HepG2 (cell line): Measurements from ENCODE around the gene CMIP. TPM values are rescaled to one million over a fixed set of nuclear protein-coding genes. Genes with fewer than 3 reads are reported as not detected.

Experiments
- HMG20A ChIP-seq: IDR thresholded peaks from 2 replicates; pipeline ENCODE4 v1.6.1; 2016; ENCODE audit warnings: borderline replicate concordance
- ISX ChIP-seq: sonication (generic); formaldehyde crosslinking; conservative IDR thresholded peaks from 2 replicates; pipeline ENCODE4 v1.5.0; 2020; ENCODE audit warnings: missing genetic modification reagents
- NONO ChIP-seq, 2 experiments: fragments of 450-650 bp in 1 of 2; sonication (generic) in 1 of 2; formaldehyde crosslinking in 1 of 2; IDR thresholded peaks in 1 of 2; conservative IDR thresholded peaks in 1 of 2; 2 replicates each; pipeline versions ENCODE4 v1.6.1 to v1.8.0; 2017 to 2022; ENCODE audit warnings: mild to moderate bottlenecking in 1 of 2, missing genetic modification reagents in 1 of 2, moderate library complexity in 1 of 2
- NR2F1 ChIP-seq, 2 experiments: fragments of 450-650 bp in 1 of 2; formaldehyde crosslinking in 1 of 2; IDR thresholded peaks; 2 replicates each; pipeline versions ENCODE4 v1.5.0 to v1.6.1; 2016 to 2020; ENCODE audit warnings: mild to moderate bottlenecking in 1 of 2, missing compliant biosample characterization in 1 of 2, missing genetic modification reagents in 1 of 2, moderate library complexity in 1 of 2
- NR3C1 ChIP-seq: sonication (generic); formaldehyde crosslinking; IDR thresholded peaks from 2 replicates; pipeline ENCODE4 v1.4.0; 2020; ENCODE audit warnings: missing genetic modification reagents
- POLR2G ChIP-seq: fragments of 200-400 bp; formaldehyde crosslinking; IDR thresholded peaks from 2 replicates; pipeline ENCODE4 v1.6.1; 2018; ENCODE audit warnings: mild to moderate bottlenecking, low read depth, low read length, moderate library complexity
- RXRB ChIP-seq: IDR thresholded peaks from 2 replicates; pipeline ENCODE4 v1.6.1; 2016; ENCODE audit warnings: borderline replicate concordance, missing genetic modification reagents, missing compliant biosample characterization
- SCMH1 ChIP-seq: sonication (generic); formaldehyde crosslinking; IDR thresholded peaks from 2 replicates; pipeline ENCODE4 v1.9.0; 2021; ENCODE audit warnings: missing genetic modification reagents, mild to moderate bottlenecking, borderline replicate concordance
- SIN3B ChIP-seq: fragments of 150-350 bp; IDR thresholded peaks from 2 replicates; pipeline ENCODE4 v1.6.1; 2014; ENCODE audit warnings: low read length
- TARDBP ChIP-seq: sonication (generic); formaldehyde crosslinking; IDR thresholded peaks from 2 replicates; pipeline ENCODE4 v1.8.0; 2022; ENCODE audit warnings: mild to moderate bottlenecking, missing genetic modification reagents
- TEAD3 ChIP-seq: optimal IDR thresholded peaks from 2 replicates; pipeline ENCODE3; 2016; ENCODE audit warnings: borderline replicate concordance
- YEATS4 ChIP-seq: sonication (generic); formaldehyde crosslinking; IDR thresholded peaks from 2 replicates; pipeline ENCODE4 v1.4.0; 2020; ENCODE audit warnings: missing genetic modification reagents, borderline replicate concordance
- ZFX ChIP-seq: sonication (generic); formaldehyde crosslinking; IDR thresholded peaks from 2 replicates; pipeline ENCODE4 v1.4.0; 2020; ENCODE audit warnings: mild to moderate bottlenecking, low read depth, missing genetic modification reagents, moderate library complexity
- ZNF17 ChIP-seq: sonication (generic); formaldehyde crosslinking; IDR thresholded peaks from 2 replicates; pipeline ENCODE4 v1.5.0; 2020; ENCODE audit warnings: mild to moderate bottlenecking, missing genetic modification reagents
- polyA plus RNA-seq, 8 experiments: library from polyadenylated mRNA; depleted of rRNA in 3 of 8; stranded (reverse) in 7 of 8; unstranded in 1 of 8; fragments of >200 nt; fragmentation: Illumina TruSeq in 4 of 8; extraction: Trizol in 4 of 8; gene quantifications; 2 replicates each; pipeline versions ENCODE4 v1.2.1 to v1.2.3, GENCODE V29; 2011 to 2016; ENCODE audit warnings: low read depth in 4 of 8, missing spikeins in 1 of 8, mixed read lengths in 1 of 8; ENCODE audit not compliant: insufficient read depth in 1 of 8
- total RNA-seq, 5 experiments: library from RNA; depleted of rRNA; stranded (reverse); fragments of >200 nt; fragmentation: Illumina TruSeq; extraction: Trizol; gene quantifications; 2 replicates each; pipeline ENCODE4 v1.2.3, GENCODE V29; 2016; ENCODE audit warnings: low read depth in 1 of 5
- TF ChIP-seq, protein P1 (sequence below): sonication (generic); formaldehyde crosslinking; IDR thresholded peaks from 2 replicates; pipeline ENCODE4 v1.4.0; 2020; ENCODE audit warnings: missing genetic modification reagents, mild to moderate bottlenecking, borderline replicate concordance
- TF ChIP-seq, protein P2 (sequence below): sonication (generic); formaldehyde crosslinking; conservative IDR thresholded peaks from 2 replicates; pipeline ENCODE4 v1.4.0; 2020; ENCODE audit warnings: missing genetic modification reagents
- TF ChIP-seq, protein P3 (sequence below): sonication (generic); formaldehyde crosslinking; IDR thresholded peaks from 2 replicates; pipeline ENCODE4 v1.5.1; 2020; ENCODE audit warnings: mild to moderate bottlenecking, missing genetic modification reagents, borderline replicate concordance
- TF ChIP-seq, protein P4 (sequence below): sonication (generic); formaldehyde crosslinking; conservative IDR thresholded peaks from 2 replicates; pipeline ENCODE4 v1.5.0; 2020; ENCODE audit warnings: missing genetic modification reagents

The CMIP gene
- total and polyA plus RNA-seq, 2 of the 13 experiments (the other 11 are each of a cell fraction or from before 2014, with no cell fraction given), result 10.9 to 18.1 TPM

DNA sequence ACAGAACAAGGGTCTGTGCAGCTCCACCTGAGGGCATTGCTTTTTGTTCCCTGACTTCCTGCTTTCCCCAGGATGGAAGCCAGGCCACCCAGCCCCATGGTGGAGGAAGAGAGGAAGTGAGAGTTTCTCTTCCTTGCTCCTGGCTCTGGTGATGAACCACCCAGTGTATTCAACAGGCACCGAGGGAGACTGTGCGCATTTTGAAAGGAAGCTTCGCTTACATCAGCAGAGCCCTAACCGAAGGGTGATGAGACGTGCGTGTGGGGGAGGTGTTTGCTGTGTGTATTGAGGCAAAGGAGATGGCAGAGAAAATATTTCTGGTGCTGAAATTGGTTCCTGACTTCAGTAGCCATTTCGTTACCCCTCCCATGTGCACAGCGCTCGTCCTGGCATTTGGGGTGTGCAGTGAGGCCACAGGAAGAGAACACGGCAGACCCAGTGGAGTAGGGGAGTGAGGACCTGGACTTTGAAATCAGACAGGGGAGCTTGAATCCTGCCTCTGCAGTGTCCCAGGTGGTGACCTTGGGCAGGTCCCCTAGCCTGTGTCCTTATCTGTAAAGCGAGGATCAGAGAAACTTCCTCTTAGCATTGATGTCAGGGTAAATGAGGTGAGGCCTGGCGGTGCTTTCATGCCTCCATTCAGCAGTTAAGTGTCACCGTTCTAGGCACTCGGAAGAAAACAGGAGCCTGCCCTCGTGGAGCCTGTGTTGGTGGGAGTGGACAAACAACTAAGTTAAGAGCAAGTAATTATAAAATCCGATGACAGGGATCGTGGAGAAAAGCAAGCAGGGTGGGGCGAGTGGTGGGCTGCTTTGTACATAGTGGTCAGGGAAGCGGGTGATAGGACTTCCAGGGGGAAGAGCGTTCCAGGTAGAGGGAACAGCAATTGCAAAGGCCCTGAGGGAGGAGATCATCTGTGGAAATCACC lies 7.4 kb downstream of the CMIP start (continued):
- TF ChIP-seq, protein P1, sequence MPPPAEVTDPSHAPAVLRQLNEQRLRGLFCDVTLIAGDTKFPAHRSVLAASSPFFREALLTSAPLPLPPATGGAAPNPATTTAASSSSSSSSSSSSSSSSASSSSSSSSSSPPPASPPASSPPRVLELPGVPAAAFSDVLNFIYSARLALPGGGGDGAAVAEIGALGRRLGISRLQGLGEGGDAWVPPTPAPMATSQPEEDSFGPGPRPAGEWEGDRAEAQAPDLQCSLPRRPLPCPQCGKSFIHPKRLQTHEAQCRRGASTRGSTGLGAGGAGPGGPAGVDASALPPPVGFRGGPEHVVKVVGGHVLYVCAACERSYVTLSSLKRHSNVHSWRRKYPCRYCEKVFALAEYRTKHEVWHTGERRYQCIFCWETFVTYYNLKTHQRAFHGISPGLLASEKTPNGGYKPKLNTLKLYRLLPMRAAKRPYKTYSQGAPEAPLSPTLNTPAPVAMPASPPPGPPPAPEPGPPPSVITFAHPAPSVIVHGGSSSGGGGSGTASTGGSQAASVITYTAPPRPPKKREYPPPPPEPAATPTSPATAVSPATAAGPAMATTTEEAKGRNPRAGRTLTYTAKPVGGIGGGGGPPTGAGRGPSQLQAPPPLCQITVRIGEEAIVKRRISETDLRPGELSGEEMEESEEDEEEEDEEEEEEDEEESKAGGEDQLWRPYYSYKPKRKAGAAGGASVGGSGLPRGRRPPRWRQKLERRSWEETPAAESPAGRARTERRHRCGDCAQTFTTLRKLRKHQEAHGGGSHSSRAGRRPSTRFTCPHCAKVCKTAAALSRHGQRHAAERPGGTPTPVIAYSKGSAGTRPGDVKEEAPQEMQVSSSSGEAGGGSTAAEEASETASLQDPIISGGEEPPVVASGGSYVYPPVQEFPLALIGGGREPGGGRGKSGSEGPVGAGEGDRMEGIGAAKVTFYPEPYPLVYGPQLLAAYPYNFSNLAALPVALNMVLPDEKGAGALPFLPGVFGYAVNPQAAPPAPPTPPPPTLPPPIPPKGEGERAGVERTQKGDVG (CRISPR knock-in tag), result peak; percentile 97; the same call in 1 of the 2 replicates
- TF ChIP-seq TARDBP (CRISPR knock-in tag), result peak; percentile 97
- peak; percentile 92 for TF ChIP-seq POLR2G
- TF ChIP-seq ZNF17, result no peak
- TF ChIP-seq YEATS4 (CRISPR knock-in tag), result peak; percentile 80; the same call in 1 of the 2 replicates
- TF ChIP-seq, protein P2, sequence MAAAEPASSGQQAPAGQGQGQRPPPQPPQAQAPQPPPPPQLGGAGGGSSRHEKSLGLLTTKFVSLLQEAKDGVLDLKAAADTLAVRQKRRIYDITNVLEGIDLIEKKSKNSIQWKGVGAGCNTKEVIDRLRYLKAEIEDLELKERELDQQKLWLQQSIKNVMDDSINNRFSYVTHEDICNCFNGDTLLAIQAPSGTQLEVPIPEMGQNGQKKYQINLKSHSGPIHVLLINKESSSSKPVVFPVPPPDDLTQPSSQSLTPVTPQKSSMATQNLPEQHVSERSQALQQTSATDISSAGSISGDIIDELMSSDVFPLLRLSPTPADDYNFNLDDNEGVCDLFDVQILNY (CRISPR knock-in tag), result no peak
- peak; percentile 63 to 82; a peak in 3 of 4 replicates for TF ChIP-seq NR2F1 (CRISPR knock-in tag; IDR thresholded peaks at IDR 0.05)
- TF ChIP-seq, protein P3, sequence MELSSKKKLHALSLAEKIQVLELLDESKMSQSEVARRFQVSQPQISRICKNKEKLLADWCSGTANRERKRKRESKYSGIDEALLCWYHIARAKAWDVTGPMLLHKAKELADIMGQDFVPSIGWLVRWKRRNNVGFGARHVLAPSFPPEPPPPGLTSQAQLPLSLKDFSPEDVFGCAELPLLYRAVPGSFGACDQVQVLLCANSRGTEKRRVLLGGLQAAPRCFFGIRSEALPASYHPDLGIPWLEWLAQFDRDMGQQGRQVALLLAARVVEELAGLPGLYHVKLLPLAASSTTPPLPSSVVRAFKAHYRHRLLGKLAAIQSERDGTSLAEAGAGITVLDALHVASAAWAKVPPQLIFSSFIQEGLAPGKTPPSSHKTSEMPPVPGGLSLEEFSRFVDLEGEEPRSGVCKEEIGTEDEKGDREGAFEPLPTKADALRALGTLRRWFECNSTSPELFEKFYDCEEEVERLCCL, result no peak
- TF ChIP-seq ZFX (CRISPR knock-in tag), result peak; percentile 91
- no peak for TF ChIP-seq NONO (IDR thresholded peaks at IDR 0.05)
- peak; percentile 98 for TF ChIP-seq NONO (CRISPR knock-in tag; conservative IDR thresholded peaks at IDR 0.05)
- no peak for TF ChIP-seq SCMH1 (CRISPR knock-in tag)
- no peak for TF ChIP-seq ISX (CRISPR knock-in tag)
- TF ChIP-seq SIN3B, result 0 out of 2 replicates have a peak, but pooled peaks have one; percentile 64
- TF ChIP-seq, protein P4, sequence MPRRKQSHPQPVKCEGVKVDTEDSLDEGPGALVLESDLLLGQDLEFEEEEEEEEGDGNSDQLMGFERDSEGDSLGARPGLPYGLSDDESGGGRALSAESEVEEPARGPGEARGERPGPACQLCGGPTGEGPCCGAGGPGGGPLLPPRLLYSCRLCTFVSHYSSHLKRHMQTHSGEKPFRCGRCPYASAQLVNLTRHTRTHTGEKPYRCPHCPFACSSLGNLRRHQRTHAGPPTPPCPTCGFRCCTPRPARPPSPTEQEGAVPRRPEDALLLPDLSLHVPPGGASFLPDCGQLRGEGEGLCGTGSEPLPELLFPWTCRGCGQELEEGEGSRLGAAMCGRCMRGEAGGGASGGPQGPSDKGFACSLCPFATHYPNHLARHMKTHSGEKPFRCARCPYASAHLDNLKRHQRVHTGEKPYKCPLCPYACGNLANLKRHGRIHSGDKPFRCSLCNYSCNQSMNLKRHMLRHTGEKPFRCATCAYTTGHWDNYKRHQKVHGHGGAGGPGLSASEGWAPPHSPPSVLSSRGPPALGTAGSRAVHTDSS (CRISPR knock-in tag), result no peak
- TF ChIP-seq HMG20A (CRISPR knock-in tag), result peak; percentile 92
- peak; percentile 93 for TF ChIP-seq TEAD3 (CRISPR knock-in tag)
- TF ChIP-seq RXRB (CRISPR knock-in tag), result peak; percentile 100
- TF ChIP-seq NR3C1, result no peak
